ENCODE data around the gene TMEM213. TPM values are rescaled to one million over a fixed set of nuclear protein-coding genes. Genes with fewer than 3 reads are reported as not detected.

Gene TMEM213
- total and polyA plus RNA-seq, 2 of the 13 experiments (the other 11 are each of a cell fraction or from before 2014, with no cell fraction given): not detected

GRCh38 chr7:138861051-138861450, 63.3 kb downstream of the TMEM213 start:
- intact Hi-C loops (cut with micrococcal nuclease; ENCODE audit: unreplicated experiment): no loop called here
- Histone ChIP-seq H3K4me1 (ENCODE audit: insufficient read depth, low read length) (no peaks in the 10 kb centered on the region), H3K27me3 (ENCODE audit: control insufficient read depth in 1 of 2, insufficient read depth in 2 of 2, low read length in 2 of 2) (no peaks in the 10 kb centered on the region), H2AFZ (ENCODE audit: low read length) (no peak overlapping the region), H3K79me2 (ENCODE audit: insufficient read depth, low read length) (no peaks in the 10 kb centered on the region), H3K4me3 (replicated peaks in 1 of 3; ENCODE audit: insufficient read depth in 1 of 3, low read depth in 2 of 3, low read length in 3 of 3) (no peak overlapping the region), H3K27ac (ENCODE audit: extremely low read length, insufficient read depth, low read length) (no peak overlapping the region), H3K9ac (ENCODE audit: insufficient read depth, low read depth, low read length) (no peak overlapping the region), H3K36me3 (replicated peaks in 1 of 2; ENCODE audit: control insufficient read depth in 1 of 2, insufficient read depth in 2 of 2, low read length in 2 of 2) (peaks cover 0 to 3% of the 10 kb centered on the region in 2 experiments; a peak in 1 of 5 replicates), H3K4me2 (ENCODE audit: low read depth, low read length) (no peak overlapping the region), H4K20me1 (ENCODE audit: insufficient read depth, low read length) (no peaks in the 10 kb centered on the region), H3K9me3 (ENCODE audit: low read length) (no peaks in the 10 kb centered on the region)
- CTCF ChIA-PET (ENCODE audit: low intra/inter-chr PET ratio, low total read pairs): no interaction called here
- BruUV-seq (replicated peaks): no TSS peak
- ATAC-seq (no peak), DNase-seq (ENCODE audit: low spot score) (no peak), FAIRE-seq (no peak)
- POLR2A ChIA-PET: no interaction called here
- in situ Hi-C loops (cut with HindIII; ENCODE audit: extremely low pct_ligation_motif_present, low pct_unique_long_range_greater_than_20kb): no loop called here
- 94% methylated on average over 10 of the region's 16 CpGs for WGBS (ENCODE audit: low lambda C conversion rate)
- TF ChIP-seq TARDBP (CRISPR knock-in tag; IDR thresholded peaks at IDR 0.05): no peak
- no peak for TF ChIP-seq ZNF572 (CRISPR knock-in tag; IDR thresholded peaks at IDR 0.05)
- no peak for TF ChIP-seq BCLAF1 (IDR thresholded peaks at IDR 0.05)
- no peak for TF ChIP-seq ZNF672 (CRISPR knock-in tag; IDR thresholded peaks at IDR 0.05)
- no peak for TF ChIP-seq MIER2 (CRISPR knock-in tag; IDR thresholded peaks at IDR 0.05)
- TF ChIP-seq SMAD1 (CRISPR knock-in tag; IDR thresholded peaks at IDR 0.05; ENCODE audit: borderline replicate concordance, low read depth): no peak
- TF ChIP-seq, protein P1, sequence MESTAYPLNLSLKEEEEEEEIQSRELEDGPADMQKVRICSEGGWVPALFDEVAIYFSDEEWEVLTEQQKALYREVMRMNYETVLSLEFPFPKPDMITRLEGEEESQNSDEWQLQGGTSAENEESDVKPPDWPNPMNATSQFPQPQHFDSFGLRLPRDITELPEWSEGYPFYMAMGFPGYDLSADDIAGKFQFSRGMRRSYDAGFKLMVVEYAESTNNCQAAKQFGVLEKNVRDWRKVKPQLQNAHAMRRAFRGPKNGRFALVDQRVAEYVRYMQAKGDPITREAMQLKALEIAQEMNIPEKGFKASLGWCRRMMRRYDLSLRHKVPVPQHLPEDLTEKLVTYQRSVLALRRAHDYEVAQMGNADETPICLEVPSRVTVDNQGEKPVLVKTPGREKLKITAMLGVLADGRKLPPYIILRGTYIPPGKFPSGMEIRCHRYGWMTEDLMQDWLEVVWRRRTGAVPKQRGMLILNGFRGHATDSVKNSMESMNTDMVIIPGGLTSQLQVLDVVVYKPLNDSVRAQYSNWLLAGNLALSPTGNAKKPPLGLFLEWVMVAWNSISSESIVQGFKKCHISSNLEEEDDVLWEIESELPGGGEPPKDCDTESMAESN (CRISPR knock-in tag; conservative IDR thresholded peaks at IDR 0.05): no peak
- TF ChIP-seq NR2F2 (IDR thresholded peaks at IDR 0.05; ENCODE audit: borderline replicate concordance, low read depth): no peak
- TF ChIP-seq EZH2 (conservative IDR thresholded peaks at IDR 0.05; ENCODE audit: low read depth, low read length): no peak
- TF ChIP-seq, protein P2, sequence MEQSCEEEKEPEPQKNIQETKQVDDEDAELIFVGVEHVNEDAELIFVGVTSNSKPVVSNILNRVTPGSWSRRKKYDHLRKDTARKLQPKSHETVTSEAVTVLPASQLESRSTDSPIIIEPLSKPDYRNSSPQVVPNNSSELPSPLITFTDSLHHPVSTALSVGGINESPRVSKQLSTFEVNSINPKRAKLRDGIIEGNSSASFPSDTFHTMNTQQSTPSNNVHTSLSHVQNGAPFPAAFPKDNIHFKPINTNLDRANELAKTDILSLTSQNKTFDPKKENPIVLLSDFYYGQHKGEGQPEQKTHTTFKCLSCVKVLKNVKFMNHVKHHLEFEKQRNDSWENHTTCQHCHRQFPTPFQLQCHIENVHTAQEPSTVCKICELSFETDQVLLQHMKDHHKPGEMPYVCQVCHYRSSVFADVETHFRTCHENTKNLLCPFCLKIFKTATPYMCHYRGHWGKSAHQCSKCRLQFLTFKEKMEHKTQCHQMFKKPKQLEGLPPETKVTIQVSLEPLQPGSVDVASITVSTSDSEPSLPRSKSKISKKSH (CRISPR knock-in tag; IDR thresholded peaks at IDR 0.05; ENCODE audit: borderline replicate concordance): no peak
- TF ChIP-seq, protein P3, sequence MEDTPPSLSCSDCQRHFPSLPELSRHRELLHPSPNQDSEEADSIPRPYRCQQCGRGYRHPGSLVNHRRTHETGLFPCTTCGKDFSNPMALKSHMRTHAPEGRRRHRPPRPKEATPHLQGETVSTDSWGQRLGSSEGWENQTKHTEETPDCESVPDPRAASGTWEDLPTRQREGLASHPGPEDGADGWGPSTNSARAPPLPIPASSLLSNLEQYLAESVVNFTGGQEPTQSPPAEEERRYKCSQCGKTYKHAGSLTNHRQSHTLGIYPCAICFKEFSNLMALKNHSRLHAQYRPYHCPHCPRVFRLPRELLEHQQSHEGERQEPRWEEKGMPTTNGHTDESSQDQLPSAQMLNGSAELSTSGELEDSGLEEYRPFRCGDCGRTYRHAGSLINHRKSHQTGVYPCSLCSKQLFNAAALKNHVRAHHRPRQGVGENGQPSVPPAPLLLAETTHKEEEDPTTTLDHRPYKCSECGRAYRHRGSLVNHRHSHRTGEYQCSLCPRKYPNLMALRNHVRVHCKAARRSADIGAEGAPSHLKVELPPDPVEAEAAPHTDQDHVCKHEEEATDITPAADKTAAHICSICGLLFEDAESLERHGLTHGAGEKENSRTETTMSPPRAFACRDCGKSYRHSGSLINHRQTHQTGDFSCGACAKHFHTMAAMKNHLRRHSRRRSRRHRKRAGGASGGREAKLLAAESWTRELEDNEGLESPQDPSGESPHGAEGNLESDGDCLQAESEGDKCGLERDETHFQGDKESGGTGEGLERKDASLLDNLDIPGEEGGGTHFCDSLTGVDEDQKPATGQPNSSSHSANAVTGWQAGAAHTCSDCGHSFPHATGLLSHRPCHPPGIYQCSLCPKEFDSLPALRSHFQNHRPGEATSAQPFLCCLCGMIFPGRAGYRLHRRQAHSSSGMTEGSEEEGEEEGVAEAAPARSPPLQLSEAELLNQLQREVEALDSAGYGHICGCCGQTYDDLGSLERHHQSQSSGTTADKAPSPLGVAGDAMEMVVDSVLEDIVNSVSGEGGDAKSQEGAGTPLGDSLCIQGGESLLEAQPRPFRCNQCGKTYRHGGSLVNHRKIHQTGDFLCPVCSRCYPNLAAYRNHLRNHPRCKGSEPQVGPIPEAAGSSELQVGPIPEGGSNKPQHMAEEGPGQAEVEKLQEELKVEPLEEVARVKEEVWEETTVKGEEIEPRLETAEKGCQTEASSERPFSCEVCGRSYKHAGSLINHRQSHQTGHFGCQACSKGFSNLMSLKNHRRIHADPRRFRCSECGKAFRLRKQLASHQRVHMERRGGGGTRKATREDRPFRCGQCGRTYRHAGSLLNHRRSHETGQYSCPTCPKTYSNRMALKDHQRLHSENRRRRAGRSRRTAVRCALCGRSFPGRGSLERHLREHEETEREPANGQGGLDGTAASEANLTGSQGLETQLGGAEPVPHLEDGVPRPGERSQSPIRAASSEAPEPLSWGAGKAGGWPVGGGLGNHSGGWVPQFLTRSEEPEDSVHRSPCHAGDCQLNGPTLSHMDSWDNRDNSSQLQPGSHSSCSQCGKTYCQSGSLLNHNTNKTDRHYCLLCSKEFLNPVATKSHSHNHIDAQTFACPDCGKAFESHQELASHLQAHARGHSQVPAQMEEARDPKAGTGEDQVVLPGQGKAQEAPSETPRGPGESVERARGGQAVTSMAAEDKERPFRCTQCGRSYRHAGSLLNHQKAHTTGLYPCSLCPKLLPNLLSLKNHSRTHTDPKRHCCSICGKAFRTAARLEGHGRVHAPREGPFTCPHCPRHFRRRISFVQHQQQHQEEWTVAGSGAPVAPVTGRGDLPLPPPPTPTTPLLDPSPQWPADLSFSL (CRISPR knock-in tag; IDR thresholded peaks at IDR 0.05): no peak

Measured in HepG2 (cell line).